Endodermal cell (in vitro differentiated cells): Measurements from ENCODE around the gene CCDC124. TPM values are rescaled to one million over a fixed set of nuclear protein-coding genes. Genes with fewer than 3 reads are reported as not detected.

ENCODE experiments used
- DNase-seq: peaks from one replicate; pipeline ENCODE4 v3.0.0-alpha.2; 2017
- H3K27ac ChIP-seq: 2 replicates; pipeline ENCODE4 v1.5.1; 2013; ENCODE audit warnings: mild to moderate bottlenecking, low read depth, low read length, moderate library complexity
- H3K27me3 ChIP-seq: 2 replicates; pipeline ENCODE4 v1.6.1; 2013; ENCODE audit warnings: mild to moderate bottlenecking, low read length, moderate library complexity; ENCODE audit not compliant: insufficient read depth, control insufficient read depth, poor library complexity, severe bottlenecking
- H3K36me3 ChIP-seq: 2 replicates; pipeline ENCODE4 v1.7.0; 2013; ENCODE audit warnings: mild to moderate bottlenecking, low read length, moderate library complexity; ENCODE audit not compliant: control insufficient read depth, insufficient read depth
- H3K4me1 ChIP-seq: one replicate; pipeline ENCODE4 v1.7.0; 2013; ENCODE audit warnings: low read length; ENCODE audit not compliant: control insufficient read depth, insufficient read depth
- H3K4me3 ChIP-seq: 2 replicates; pipeline ENCODE4 v1.5.1; 2013; ENCODE audit warnings: mild to moderate bottlenecking, low read length, moderate library complexity
- H3K9ac ChIP-seq: 2 replicates; pipeline ENCODE4 v1.6.1; 2013; ENCODE audit warnings: mild to moderate bottlenecking, low read length, moderate library complexity; ENCODE audit not compliant: poor library complexity, severe bottlenecking; ENCODE audit errors: extremely low read depth
- H3K9me3 ChIP-seq: 2 replicates; pipeline ENCODE4 v1.6.1; 2013; ENCODE audit warnings: mild to moderate bottlenecking, low read length, moderate library complexity; ENCODE audit not compliant: control insufficient read depth
- H3K27ac Mint-ChIP-seq: 2 replicates; pipeline ENCODE4 v1.8.0; 2020; ENCODE audit warnings: mixed read lengths
- H3K27me3 Mint-ChIP-seq: 2 replicates; pipeline ENCODE4 v1.8.0; 2021; ENCODE audit warnings: mild to moderate bottlenecking, mixed read lengths; ENCODE audit not compliant: insufficient read depth
- H3K36me3 Mint-ChIP-seq: 2 replicates; pipeline ENCODE4 v1.8.0; 2020; ENCODE audit warnings: low read depth, mixed read lengths
- H3K4me1 Mint-ChIP-seq: 2 replicates; pipeline ENCODE4 v1.8.0; 2020; ENCODE audit warnings: mixed read lengths
- H3K4me3 Mint-ChIP-seq: 2 replicates; pipeline ENCODE4 v1.8.0; 2020; ENCODE audit warnings: mild to moderate bottlenecking, moderate library complexity, mixed read lengths
- H3K9me3 Mint-ChIP-seq: 2 replicates; pipeline ENCODE4 v1.8.0; 2020; ENCODE audit warnings: mild to moderate bottlenecking, mixed read lengths
- CTCF ChIP-seq: fragments of 200-600 bp; sonication (generic); conservative IDR thresholded peaks from 2 replicates; pipeline ENCODE4 v1.5.0; 2021; ENCODE audit warnings: antibody characterized with exemption, mild to moderate bottlenecking
- WGBS, 2 experiments: methylation state at CpG; one replicate each; pipeline versions ENCODE4 v1.1.5 to v1.1.7; 2013; ENCODE audit warnings: missing lambda C conversion rate in 2 of 2, mixed read lengths in 1 of 2; ENCODE audit not compliant: insufficient coverage in 1 of 2, insufficient read length in 1 of 2; 5-methylcytosine and 5-hydroxymethylcytosine counted together
- total RNA-seq, 2 donors: library from RNA; stranded (reverse); fragmentation: NEBNext Ultra II Directional in 1 of 2; extraction: Animal tissue kit (Norgen Biotek cat#: 25700) in 1 of 2; gene quantifications; 2 replicates in 1 of 2; 3 replicates in 1 of 2; pipeline ENCODE4 v1.2.1, GENCODE V29; 2021

Gene CCDC124
- total RNA-seq, 2 donors from 2014 or later, result 129 to 143 TPM

DNA sequence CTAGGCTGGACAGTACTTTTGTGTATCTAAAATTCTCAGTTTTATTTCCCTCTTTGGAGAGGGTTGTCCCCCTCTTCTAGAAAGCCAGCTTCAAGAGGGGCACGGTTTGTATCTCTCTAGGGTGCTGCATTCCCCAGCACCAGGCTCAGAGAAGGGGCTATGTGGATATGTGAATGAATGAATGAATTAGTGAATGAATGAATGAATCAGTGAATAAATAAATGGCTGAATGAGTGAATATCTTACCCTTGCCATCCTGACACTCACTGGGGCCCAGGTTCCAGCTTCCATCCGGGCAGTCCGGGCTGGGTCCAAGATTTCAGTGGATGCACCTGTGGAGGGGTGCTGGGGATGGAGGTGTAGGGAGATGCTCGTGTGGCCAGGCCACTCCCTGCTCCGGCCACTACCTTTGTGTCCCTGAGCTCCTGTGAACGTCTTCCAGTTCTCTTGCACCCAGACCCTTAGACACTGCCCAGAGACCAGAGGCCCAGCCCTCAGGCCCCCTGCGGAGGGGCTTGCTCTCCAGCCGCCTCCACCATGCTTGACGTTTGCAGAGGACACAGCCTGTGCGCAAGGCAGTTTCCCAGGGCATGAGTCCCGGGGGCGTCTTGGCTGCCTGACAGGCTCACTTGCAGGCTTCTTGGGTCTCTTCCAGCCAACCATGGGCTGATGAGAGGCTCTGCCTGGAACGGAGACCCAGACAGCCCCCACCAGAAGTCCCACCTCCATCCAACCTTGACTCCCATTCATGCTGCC lies 31.3 kb downstream of the CCDC124 start:
- no peaks in the 10 kb centered on the region for H3K4me1 ChIP-seq
- H3K36me3 ChIP-seq, result no peaks in the 10 kb centered on the region
- H3K9me3 ChIP-seq, result no peaks in the 10 kb centered on the region
- Mint-ChIP-seq H3K27ac (no peak overlapping the region), H3K4me3 (no peak overlapping the region), H3K36me3 (no peaks in the 10 kb centered on the region), H3K9me3 (no peaks in the 10 kb centered on the region), H3K4me1 (peaks cover 5% of the 10 kb centered on the region), H3K27me3 (peaks cover 41% of the 10 kb centered on the region)
- H3K9ac ChIP-seq, result no peak overlapping the region
- peaks cover 13% of the 10 kb centered on the region for H3K27me3 ChIP-seq
- H3K4me3 ChIP-seq, result no peak overlapping the region
- WGBS, 2 experiments, result 87% methylated on average over 7 to 13 of the region's 13 CpGs
- DNase-seq, result no peak
- TF ChIP-seq CTCF, result no peak
- no peak overlapping the region for H3K27ac ChIP-seq

GRCh38 chr19:17965370-17966128 lies 32.7 kb downstream of the CCDC124 start:
- Histone ChIP-seq H3K36me3 (no peaks in the 10 kb centered on the region), H3K9me3 (no peaks in the 10 kb centered on the region), H3K27ac (no peak overlapping the region), H3K4me3 (no peak overlapping the region), H3K27me3 (peaks cover 13% of the 10 kb centered on the region), H3K9ac (no peak overlapping the region), H3K4me1 (no peaks in the 10 kb centered on the region)
- no peak for DNase-seq
- Mint-ChIP-seq H3K9me3 (no peaks in the 10 kb centered on the region), H3K27ac (no peak overlapping the region), H3K36me3 (no peaks in the 10 kb centered on the region), H3K4me3 (peak overlapping the region; percentile 71), H3K27me3 (peaks cover 41% of the 10 kb centered on the region), H3K4me1 (peaks cover 5% of the 10 kb centered on the region)
- TF ChIP-seq CTCF, result no peak
- 81 to 85% methylated on average over 4 to 11 of the region's 11 CpGs for WGBS, 2 experiments

GRCh38 chr19:17966129-17966483 lies 33.3 kb downstream of the CCDC124 start:
- Histone ChIP-seq H3K27ac (no peak overlapping the region), H3K4me1 (no peaks in the 10 kb centered on the region), H3K9ac (no peak overlapping the region), H3K9me3 (no peaks in the 10 kb centered on the region), H3K4me3 (no peak overlapping the region), H3K27me3 (peaks cover 13% of the 10 kb centered on the region), H3K36me3 (no peaks in the 10 kb centered on the region)
- no peaks in the 10 kb centered on the region for H3K9me3 Mint-ChIP-seq
- 95% methylated on average over 2 of the region's 2 CpGs; no CpG with 5 or more reads in 1 of the 2 experiments for WGBS, 2 experiments
- peaks cover 41% of the 10 kb centered on the region for H3K27me3 Mint-ChIP-seq
- H3K4me1 Mint-ChIP-seq, result peaks cover 5% of the 10 kb centered on the region
- H3K36me3 Mint-ChIP-seq, result no peaks in the 10 kb centered on the region
- no peak for TF ChIP-seq CTCF
- DNase-seq, result no peak
- peak overlapping the region; percentile 71 for H3K4me3 Mint-ChIP-seq
- no peak overlapping the region for H3K27ac Mint-ChIP-seq
